ENCODE measurements around the gene GANAB.
A peak's percentile ranks its signal among the peaks of the same experiment; 100 is the strongest.

Gene GANAB

DNA sequence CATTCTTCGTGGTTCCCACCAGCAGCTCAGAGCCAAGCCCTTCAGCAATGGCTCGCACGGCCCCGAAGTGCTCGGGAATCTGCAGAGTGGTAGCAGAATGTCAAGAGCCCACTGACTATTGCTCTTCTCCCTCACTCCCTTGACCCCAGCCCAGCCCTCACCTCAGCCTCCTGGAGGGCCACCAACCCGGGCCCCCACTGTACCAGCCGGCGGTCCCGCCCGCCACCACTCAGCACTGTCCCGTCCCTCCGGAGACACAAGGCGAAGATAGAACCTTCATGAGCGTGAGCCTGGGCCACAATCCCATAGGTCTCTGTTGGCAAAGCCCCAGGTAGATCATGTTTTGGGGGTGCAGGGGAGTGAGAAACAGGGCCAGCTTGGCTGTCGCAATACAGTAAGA is 40.5 kb downstream of the GANAB start:
- TF ChIP-seq, protein P1, sequence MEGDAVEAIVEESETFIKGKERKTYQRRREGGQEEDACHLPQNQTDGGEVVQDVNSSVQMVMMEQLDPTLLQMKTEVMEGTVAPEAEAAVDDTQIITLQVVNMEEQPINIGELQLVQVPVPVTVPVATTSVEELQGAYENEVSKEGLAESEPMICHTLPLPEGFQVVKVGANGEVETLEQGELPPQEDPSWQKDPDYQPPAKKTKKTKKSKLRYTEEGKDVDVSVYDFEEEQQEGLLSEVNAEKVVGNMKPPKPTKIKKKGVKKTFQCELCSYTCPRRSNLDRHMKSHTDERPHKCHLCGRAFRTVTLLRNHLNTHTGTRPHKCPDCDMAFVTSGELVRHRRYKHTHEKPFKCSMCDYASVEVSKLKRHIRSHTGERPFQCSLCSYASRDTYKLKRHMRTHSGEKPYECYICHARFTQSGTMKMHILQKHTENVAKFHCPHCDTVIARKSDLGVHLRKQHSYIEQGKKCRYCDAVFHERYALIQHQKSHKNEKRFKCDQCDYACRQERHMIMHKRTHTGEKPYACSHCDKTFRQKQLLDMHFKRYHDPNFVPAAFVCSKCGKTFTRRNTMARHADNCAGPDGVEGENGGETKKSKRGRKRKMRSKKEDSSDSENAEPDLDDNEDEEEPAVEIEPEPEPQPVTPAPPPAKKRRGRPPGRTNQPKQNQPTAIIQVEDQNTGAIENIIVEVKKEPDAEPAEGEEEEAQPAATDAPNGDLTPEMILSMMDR (IDR thresholded peaks at IDR 0.05; ENCODE audit: extremely low read depth, insufficient read depth, missing control alignments) = no peak
- in situ Hi-C loops (cut with MboI; ENCODE audit: low pct_unique_long_range_greater_than_20kb, low sequenced_read_pairs, unreplicated experiment) = no loop called here

GRCh38 chr11:62605467-62605866 is 40.9 kb downstream of the GANAB start:
- TF ChIP-seq, protein P1 (IDR thresholded peaks at IDR 0.05; ENCODE audit: extremely low read depth, insufficient read depth, missing control alignments) = no peak
- DNase-seq (ENCODE audit: low spot score) = no peak
- in situ Hi-C loops (cut with MboI; ENCODE audit: low pct_unique_long_range_greater_than_20kb, low sequenced_read_pairs, unreplicated experiment) = no loop called here

More for the DNA sequence above, 40.5 kb downstream of the GANAB start:
- no peak for DNase-seq (ENCODE audit: low spot score)

GRCh38 chr11:62604460-62605120 is 41.8 kb downstream of the GANAB start:
- no peak for DNase-seq (ENCODE audit: low spot score)
- TF ChIP-seq, protein P1 (IDR thresholded peaks at IDR 0.05; ENCODE audit: extremely low read depth, insufficient read depth, missing control alignments) = no peak
- in situ Hi-C loops (cut with MboI; ENCODE audit: low pct_unique_long_range_greater_than_20kb, low sequenced_read_pairs, unreplicated experiment) = no loop called here

DNA sequence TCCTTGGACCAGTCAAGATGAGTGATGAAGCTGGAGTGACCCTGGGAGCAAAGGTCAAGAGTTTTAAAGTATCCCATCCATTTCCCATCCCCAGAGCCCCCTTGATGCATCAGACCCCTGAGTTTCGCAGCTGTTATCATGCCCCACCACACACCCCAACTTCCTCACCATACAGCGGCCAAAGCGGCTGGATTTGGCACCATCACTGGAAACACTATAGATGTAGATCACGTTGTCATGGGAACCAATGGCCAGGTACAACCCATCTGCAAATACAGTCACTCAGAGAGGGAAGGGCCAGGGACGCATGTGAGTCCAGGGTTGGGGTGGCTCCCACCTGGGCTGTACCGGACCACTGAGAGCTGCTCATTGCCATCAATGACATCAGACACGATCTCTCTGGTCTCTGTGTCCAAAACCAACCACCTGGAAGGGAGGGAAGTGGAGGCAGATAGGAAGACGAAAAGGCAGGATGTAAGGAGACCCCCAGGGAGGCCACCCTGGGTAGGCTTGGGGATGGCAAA is 42.6 kb downstream of the GANAB start:
- TF ChIP-seq, protein P1 (IDR thresholded peaks at IDR 0.05; ENCODE audit: extremely low read depth, insufficient read depth, missing control alignments) = no peak
- in situ Hi-C loops (cut with MboI; ENCODE audit: low pct_unique_long_range_greater_than_20kb, low sequenced_read_pairs, unreplicated experiment) = no loop called here
- no peak for DNase-seq (ENCODE audit: low spot score)

DNA sequence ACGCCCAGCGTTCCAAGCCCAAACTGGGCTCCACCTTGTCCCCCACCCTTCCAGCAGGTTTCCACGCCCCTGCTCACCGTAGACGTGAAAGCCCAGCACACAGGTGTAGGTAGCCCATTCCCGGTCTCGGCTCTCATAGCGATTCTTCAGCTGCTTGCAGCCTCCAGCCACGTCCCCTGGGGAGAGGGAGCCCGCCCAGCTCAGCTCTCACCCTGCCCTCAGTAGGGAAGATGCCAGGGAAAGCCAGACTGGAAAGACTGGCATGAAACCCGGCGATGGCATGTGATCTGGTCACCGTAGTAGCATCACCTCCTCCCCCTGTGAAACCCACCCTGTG is 43.4 kb downstream of the GANAB start:
- TF ChIP-seq, protein P1 (IDR thresholded peaks at IDR 0.05; ENCODE audit: extremely low read depth, insufficient read depth, missing control alignments) = no peak
- in situ Hi-C loops (cut with MboI; ENCODE audit: low pct_unique_long_range_greater_than_20kb, low sequenced_read_pairs, unreplicated experiment) = no loop called here
- no peak for DNase-seq (ENCODE audit: low spot score)

DNA sequence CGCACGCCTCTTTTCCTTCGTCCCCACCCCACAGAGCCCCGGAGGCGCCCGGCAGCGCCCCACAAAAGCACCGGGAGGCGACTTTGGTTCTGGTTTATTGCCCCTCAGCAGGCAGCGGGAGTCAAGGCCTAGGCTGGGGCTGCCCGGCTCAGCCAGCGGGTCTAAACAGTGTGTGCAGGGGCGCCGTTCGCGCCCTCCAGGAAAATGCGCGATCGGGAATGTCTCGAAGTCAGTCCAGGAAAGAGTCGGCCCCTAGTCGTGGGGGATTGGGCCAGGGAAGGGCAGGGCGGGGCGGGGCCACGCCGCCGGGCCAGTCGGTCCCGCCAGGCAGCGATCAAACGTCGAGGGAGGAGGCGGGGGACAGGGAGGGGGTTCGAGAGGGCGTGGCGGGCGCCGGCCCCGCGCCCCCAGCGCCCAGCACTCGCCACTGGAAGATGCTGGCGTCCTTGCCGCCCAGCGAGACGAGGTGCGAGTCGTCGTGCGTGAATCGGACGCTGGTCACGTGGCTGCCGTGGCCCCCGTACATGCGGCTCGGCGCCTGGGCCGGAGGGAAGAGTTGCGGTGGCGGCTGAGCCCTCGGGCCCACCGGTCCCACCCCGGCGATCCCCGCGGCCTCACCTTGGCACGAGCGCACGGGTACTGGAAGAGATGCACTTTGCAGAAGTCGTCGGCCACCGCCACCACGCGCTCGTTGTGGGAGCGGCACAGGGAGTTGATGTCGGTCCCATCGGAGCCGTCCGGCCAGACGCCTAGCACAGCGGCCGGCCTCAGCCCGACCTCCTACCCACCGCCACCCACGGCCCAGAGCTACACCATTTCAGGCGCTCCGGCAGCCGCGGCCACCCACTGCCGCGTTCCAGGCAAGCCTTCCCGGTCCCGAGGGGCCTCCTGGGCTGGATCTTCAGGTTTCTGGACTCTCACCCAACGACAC is 44.0 kb downstream of the GANAB start:
- peak; percentile 59 for DNase-seq (ENCODE audit: low spot score)
- TF ChIP-seq, protein P1 (IDR thresholded peaks at IDR 0.05; ENCODE audit: extremely low read depth, insufficient read depth, missing control alignments) = no peak
- in situ Hi-C loops (cut with MboI; ENCODE audit: low pct_unique_long_range_greater_than_20kb, low sequenced_read_pairs, unreplicated experiment) = no loop called here
